GM13977 (cell line): ENCODE data around the gene RASIP1.
"Not testable (repeated sequence)": the region's sequence is repeated elsewhere in the genome, so short reads cannot be mapped to it uniquely, and the experiment has no call there.

Source experiments
- DNase-seq: peaks from one replicate; pipeline ENCODE4 v3.0.0; 2012; ENCODE audit warnings: low spot score
- CTCF ChIP-seq: IDR thresholded peaks from 2 replicates; pipeline ENCODE4 v1.5.1; 2012; ENCODE audit warnings: mild to moderate bottlenecking, control low read depth; ENCODE audit not compliant: insufficient read depth; ENCODE audit errors: extremely low read depth, missing control alignments
- in situ Hi-C: fragments of 300-500 bp; cut with MboI; formaldehyde crosslinking; loops from one replicate; pipeline ENCODE4 v1.12.0; 2022; ENCODE audit warnings: low sequenced_read_pairs, low pct_unique_long_range_greater_than_20kb, mixed read lengths, inconsistent platforms; ENCODE audit not compliant: unreplicated experiment

RASIP1 gene

GRCh38 chr19:48740164-48740972 is at the start of gene RASIP1:
Gene RASIP1, minus strand, starts transcription at chr19:48740610. Its CDS starts 328 bp downstream, at chr19:48740282.
- no peak for DNase-seq
- TF ChIP-seq CTCF, result no peak
- in situ Hi-C loops, result no loop called here

- in situ Hi-C loops, DNase-seq: not testable (repeated sequence)
Observed at GRCh38 chr19:48787331-48787730, 46.9 kb upstream of the RASIP1 start.

- DNase-seq, in situ Hi-C loops: not testable (repeated sequence)
Observed at GRCh38 chr19:48786422-48786821, 46.0 kb upstream of the RASIP1 start.

GRCh38 chr19:48784527-48784926 is 44.1 kb upstream of the RASIP1 start:
- TF ChIP-seq CTCF, result peak; percentile 11
- DNase-seq, result no peak
- in situ Hi-C loops, result no loop called here

GRCh38 chr19:48780631-48781391 is 40.4 kb upstream of the RASIP1 start:
- DNase-seq, result no peak
- TF ChIP-seq CTCF, result no peak
- in situ Hi-C loops, result no loop called here

GRCh38 chr19:48779636-48780035 is 39.2 kb upstream of the RASIP1 start:
- in situ Hi-C loops, result no loop called here
- DNase-seq, result no peak
- no peak for TF ChIP-seq CTCF

- TF ChIP-seq CTCF, result no peak
- in situ Hi-C loops, result no loop called here
- no peak for DNase-seq
Observed at GRCh38 chr19:48777720-48778119, 37.3 kb upstream of the RASIP1 start.
